Esophagus muscularis mucosa (tissue), 4 donors: ENCODE data around the gene RANBP3. TPM values are rescaled to one million over a fixed set of nuclear protein-coding genes. Genes with fewer than 3 reads are reported as not detected.
"Not testable (repeated sequence)": the region's sequence is repeated elsewhere in the genome, so short reads cannot be mapped to it uniquely, and the experiment has no call there.

Source experiments
- DNase-seq: peaks from one replicate; pipeline ENCODE4 v3.0.0-alpha.2; 2017; ENCODE audit errors: extremely low spot score
- H3K27ac ChIP-seq, 4 donors: fragments of 200-600 bp; sonication (generic); replicated peaks in 1 of 4; 1 replicate in 3 of 4; 2 replicates in 1 of 4; pipeline ENCODE4 v1.5.1; 2016 to 2019; ENCODE audit warnings: mild to moderate bottlenecking in 1 of 4
- H3K27me3 ChIP-seq, 4 donors: fragments of 200-600 bp; sonication (generic); one replicate each; pipeline versions ENCODE4 v1.5.1 to v1.6.0; 2016 to 2019
- H3K36me3 ChIP-seq, 4 donors: fragments of 200-600 bp; sonication (generic); one replicate each; pipeline ENCODE4 v1.5.1; 2016 to 2019
- H3K4me1 ChIP-seq, 4 donors: fragments of 200-600 bp; sonication (generic); one replicate each; pipeline ENCODE4 v1.5.1; 2016 to 2019
- H3K4me3 ChIP-seq, 4 donors: fragments of 200-600 bp; sonication (generic); 1 replicate in 2 of 4; 2 replicates in 2 of 4; pipeline ENCODE4 v1.5.1; 2016 to 2019; ENCODE audit warnings: mild to moderate bottlenecking in 4 of 4, moderate library complexity in 1 of 4
- H3K9me3 ChIP-seq, 4 donors: fragments of 200-600 bp; sonication (generic); 1 replicate in 3 of 4; 2 replicates in 1 of 4; pipeline ENCODE4 v1.5.1; 2016 to 2019
- EP300 ChIP-seq: sonication (generic); formaldehyde crosslinking; IDR thresholded peaks from one replicate; pipeline ENCODE4 v1.6.1; 2017; ENCODE audit warnings: antibody characterized with exemption
- POLR2A ChIP-seq: fragments of 450-650 bp; IDR thresholded peaks from one replicate; pipeline ENCODE4 v1.6.1; 2017; ENCODE audit warnings: antibody characterized with exemption, moderate library complexity, mild to moderate bottlenecking, low read depth
- POLR2AphosphoS5 ChIP-seq, 2 donors: sonication (generic); formaldehyde crosslinking; IDR thresholded peaks; one replicate each; pipeline ENCODE4 v1.6.1; 2017; ENCODE audit warnings: antibody characterized with exemption in 2 of 2
- WGBS: methylation state at CpG from one replicate; pipeline ENCODE4 v1.1.5; 2018; 5-methylcytosine and 5-hydroxymethylcytosine counted together
- intact Hi-C: fragments of 100-400 bp; cut with DNase I; formaldehyde crosslinking; loops from one replicate; pipeline ENCODE4 v1.15.1; 2023
- total RNA-seq, 4 donors: library from RNA; depleted of rRNA; stranded (reverse); fragments of >200 nt; gene quantifications; one replicate each; pipeline versions ENCODE4 v1.1.0 to v1.2.1, GENCODE V29; 2016
- TF ChIP-seq, protein P1 (sequence below), 3 experiments: fragments of 200-600 bp in 2 of 3; fragments of 450-650 bp in 1 of 3; sonication (generic) in 2 of 3; IDR thresholded peaks; one replicate each; pipeline ENCODE4 v1.5.1; 2017 to 2019; ENCODE audit warnings: antibody characterized with exemption in 3 of 3, mild to moderate bottlenecking in 2 of 3, moderate library complexity in 1 of 3

RANBP3 gene, protein sequence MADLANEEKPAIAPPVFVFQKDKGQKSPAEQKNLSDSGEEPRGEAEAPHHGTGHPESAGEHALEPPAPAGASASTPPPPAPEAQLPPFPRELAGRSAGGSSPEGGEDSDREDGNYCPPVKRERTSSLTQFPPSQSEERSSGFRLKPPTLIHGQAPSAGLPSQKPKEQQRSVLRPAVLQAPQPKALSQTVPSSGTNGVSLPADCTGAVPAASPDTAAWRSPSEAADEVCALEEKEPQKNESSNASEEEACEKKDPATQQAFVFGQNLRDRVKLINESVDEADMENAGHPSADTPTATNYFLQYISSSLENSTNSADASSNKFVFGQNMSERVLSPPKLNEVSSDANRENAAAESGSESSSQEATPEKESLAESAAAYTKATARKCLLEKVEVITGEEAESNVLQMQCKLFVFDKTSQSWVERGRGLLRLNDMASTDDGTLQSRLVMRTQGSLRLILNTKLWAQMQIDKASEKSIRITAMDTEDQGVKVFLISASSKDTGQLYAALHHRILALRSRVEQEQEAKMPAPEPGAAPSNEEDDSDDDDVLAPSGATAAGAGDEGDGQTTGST
- total RNA-seq, result 100 to 1,000 TPM in 2 of 4 donors, 10 to 100 TPM in 2; 92.2 to 127 (median 102) TPM

DNA sequence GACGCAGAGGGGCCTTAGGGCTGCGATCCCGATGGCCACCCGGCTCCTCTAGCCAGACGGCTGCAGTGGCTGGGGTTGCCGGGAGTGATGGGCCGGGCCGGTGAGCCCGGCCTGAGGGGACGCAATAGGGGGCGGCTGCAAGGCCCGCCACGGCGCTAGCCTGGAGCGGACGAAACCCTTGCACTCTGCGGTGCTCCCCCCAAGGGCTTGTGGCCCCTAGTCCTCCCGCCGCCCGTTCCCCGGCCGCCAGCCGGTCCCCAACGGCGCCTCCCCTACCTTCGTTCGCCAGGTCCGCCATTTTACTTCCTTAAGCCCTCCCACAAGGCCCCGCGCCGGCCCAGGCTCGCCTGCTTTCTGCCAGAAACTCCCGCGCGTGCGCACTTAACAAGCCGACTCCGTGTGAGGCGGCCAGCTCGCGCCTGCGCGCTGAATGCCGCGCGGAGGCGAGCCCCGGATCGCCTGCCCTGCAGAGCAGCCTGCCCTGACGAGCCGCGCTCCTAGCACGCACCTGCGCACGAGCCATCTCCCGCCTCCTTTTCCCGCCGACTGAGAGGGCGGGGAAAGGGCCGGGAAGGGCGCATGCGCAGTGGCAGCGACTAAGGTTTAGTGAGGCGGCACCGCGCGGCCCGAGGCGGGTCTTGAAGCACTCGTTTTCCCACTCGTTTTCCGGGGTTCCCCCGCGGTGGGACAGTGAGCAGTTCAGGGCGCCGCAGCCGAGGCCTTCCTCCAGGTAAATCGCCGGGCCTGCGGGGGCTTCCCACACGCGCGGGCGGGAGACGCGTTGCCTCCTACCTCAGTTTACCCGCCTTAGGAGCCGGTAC, at the start of gene RANBP3:
RANBP3 (minus strand) TSS at position 356 of the 821 bp plus-strand sequence; CDS start at position 298, 58 bp downstream.
- WGBS, result 0% methylated on average over 36 of the region's 88 CpGs
- H3K27ac ChIP-seq, result peak within 1 kb of the TSS; percentile 91 to 93 (median 92)
- H3K36me3 ChIP-seq, result peaks cover 0 to 21% (median 16%) of the 10 kb centered on the region in 4 donors
- TF ChIP-seq, protein P1, sequence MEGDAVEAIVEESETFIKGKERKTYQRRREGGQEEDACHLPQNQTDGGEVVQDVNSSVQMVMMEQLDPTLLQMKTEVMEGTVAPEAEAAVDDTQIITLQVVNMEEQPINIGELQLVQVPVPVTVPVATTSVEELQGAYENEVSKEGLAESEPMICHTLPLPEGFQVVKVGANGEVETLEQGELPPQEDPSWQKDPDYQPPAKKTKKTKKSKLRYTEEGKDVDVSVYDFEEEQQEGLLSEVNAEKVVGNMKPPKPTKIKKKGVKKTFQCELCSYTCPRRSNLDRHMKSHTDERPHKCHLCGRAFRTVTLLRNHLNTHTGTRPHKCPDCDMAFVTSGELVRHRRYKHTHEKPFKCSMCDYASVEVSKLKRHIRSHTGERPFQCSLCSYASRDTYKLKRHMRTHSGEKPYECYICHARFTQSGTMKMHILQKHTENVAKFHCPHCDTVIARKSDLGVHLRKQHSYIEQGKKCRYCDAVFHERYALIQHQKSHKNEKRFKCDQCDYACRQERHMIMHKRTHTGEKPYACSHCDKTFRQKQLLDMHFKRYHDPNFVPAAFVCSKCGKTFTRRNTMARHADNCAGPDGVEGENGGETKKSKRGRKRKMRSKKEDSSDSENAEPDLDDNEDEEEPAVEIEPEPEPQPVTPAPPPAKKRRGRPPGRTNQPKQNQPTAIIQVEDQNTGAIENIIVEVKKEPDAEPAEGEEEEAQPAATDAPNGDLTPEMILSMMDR (IDR thresholded peaks at IDR 0.05), result peak in 1 of 3 experiments; percentile 43
- TF ChIP-seq EP300, result no peak
- peak; percentile 11 for TF ChIP-seq POLR2A
- TF ChIP-seq POLR2AphosphoS5 (IDR thresholded peaks at IDR 0.05), result peak; percentile 94 to 99
- H3K4me1 ChIP-seq, result peaks cover 41 to 66% (median 63%) of the 10 kb centered on the region in 4 donors
- no peaks in the 10 kb centered on the region for H3K9me3 ChIP-seq
- peak; percentile 98 for DNase-seq
- H3K4me3 ChIP-seq, result peak within 1 kb of the TSS; percentile 75 to 99 (median 94)
- no peaks in the 10 kb centered on the region for H3K27me3 ChIP-seq
- intact Hi-C loops, result no loop called here

DNA sequence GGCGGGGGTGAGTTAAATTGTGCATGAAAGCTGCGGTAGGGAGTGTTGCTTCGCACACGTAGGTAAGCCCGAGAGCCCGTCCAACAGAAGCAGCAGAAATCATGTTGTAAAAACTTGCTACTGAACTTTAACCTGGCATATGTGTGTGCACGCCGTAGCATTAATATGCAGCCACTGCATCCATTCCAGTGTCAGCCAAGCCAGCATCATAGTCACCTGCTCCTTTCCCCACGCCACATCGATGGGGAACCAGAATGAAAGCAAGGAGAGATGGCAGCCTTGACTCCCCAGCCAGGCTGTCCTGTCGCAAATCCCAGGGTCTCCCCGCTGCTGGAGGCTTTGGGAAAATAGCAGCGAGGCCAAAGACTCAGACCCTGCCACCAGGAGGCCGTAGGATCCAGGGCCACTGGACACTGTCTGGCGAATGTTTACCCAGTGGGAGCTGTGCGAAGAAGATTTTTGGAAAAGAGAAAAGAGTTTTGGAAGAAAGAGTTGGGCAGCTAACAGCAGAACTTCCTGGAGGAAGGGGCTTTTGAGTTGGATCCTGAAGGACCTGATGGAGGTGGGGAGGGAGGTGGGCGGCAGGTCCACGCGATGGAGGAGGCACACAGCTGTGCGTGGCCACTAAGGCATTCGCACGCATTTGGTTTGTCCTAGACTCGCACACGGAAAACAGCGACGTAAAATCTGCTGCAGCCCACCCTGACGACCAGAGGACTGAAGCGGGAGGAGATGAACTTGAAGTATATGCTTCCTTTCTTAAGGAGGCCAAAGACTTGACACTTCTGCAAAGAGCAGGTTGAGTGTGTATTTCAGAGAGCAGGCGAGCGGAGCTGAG, 48.7 kb upstream of the RANBP3 start:
- no peaks in the 10 kb centered on the region for H3K27me3 ChIP-seq
- WGBS, result 95% methylated on average over 30 of the region's 30 CpGs
- intact Hi-C loops, result loop anchor here (10.0 kb wide), 1 partner anchor 222 kb away; the partner anchor contains the start of gene NRTN
- H3K4me3 ChIP-seq, result no peak overlapping the region
- TF ChIP-seq, protein P1 (IDR thresholded peaks at IDR 0.05), result no peak
- TF ChIP-seq POLR2A (no peak), EP300 (no peak), POLR2AphosphoS5 (IDR thresholded peaks at IDR 0.05) (no peak)
- H3K36me3 ChIP-seq, result peaks cover 11 to 53% (median 40%) of the 10 kb centered on the region in 4 donors
- peaks cover 4 to 29% (median 20%) of the 10 kb centered on the region in 4 donors for H3K4me1 ChIP-seq
- no peaks in the 10 kb centered on the region for H3K9me3 ChIP-seq
- H3K27ac ChIP-seq, result no peak overlapping the region
- DNase-seq, result no peak

DNA sequence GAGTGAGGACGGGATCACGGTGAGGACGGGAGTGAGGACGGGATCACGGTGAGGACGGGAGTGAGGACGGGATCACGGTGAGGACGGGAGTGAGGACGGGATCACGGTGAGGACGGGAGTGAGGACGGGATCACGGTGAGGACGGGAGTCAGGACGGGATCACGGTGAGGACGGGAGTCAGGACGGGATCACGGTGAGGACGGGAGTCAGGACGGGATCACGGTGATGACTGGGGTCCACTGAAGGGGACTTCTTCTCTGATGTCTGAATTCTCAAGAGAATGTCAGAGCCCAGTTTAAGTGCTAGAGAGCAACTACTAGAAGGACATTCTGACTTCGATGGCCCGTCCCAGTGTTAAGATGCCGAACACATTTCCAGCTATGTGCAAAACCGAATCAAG, 46.8 kb upstream of the RANBP3 start:
- not testable (repeated sequence) for DNase-seq, H3K9me3 ChIP-seq, H3K4me3 ChIP-seq, H3K27me3 ChIP-seq, H3K27ac ChIP-seq
- peaks cover 15 to 63% (median 44%) of the 10 kb centered on the region in 4 donors for H3K36me3 ChIP-seq
- H3K4me1 ChIP-seq, result peaks cover 4 to 31% (median 21%) of the 10 kb centered on the region in 4 donors
- 94% methylated on average over 27 of the region's 27 CpGs for WGBS
- intact Hi-C loops, result loop anchor here (10.0 kb wide), 1 partner anchor 220 kb away; the partner anchor contains the start of gene NRTN

DNA sequence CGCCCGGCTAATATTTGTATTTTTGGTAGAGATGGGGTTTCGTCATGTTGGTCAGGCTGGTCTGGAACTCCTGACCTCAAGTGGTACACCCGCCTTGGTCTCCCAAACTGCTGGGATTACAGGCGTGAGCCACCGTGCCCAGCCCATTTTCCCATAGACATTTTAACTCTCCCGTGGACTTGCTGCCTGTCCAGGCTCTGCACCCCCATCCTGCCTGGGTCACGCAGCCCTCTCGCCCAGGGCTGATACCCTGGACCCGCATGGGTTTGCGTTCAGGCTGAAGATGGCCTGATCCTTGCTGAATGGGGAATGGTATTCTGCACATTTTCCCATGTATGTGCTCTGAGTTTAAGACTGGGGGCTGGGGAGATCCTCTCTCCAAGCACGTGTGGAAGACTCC, 46.0 kb upstream of the RANBP3 start:
- no peak for DNase-seq
- TF ChIP-seq POLR2AphosphoS5 (IDR thresholded peaks at IDR 0.05), result no peak
- no peak for TF ChIP-seq POLR2A
- no peak for TF ChIP-seq EP300
- TF ChIP-seq, protein P1 (IDR thresholded peaks at IDR 0.05), result no peak
- Histone ChIP-seq H3K27ac (peak overlapping the region in 3 of 4 donors; percentile 67 to 72 (median 69)), H3K36me3 (peaks cover 15 to 67% (median 50%) of the 10 kb centered on the region in 4 donors), H3K4me3 (no peak overlapping the region), H3K9me3 (no peaks in the 10 kb centered on the region), H3K4me1 (peaks cover 4 to 31% (median 21%) of the 10 kb centered on the region in 4 donors), H3K27me3 (no peaks in the 10 kb centered on the region)
- WGBS, result 84% methylated on average over 12 of the region's 12 CpGs
- intact Hi-C loops, result loop anchor here (2.0 to 10.0 kb wide), 2 partner anchors 37 to 219 kb away; partner anchors contain the start of gene NRTN
